GM21825 (cell line): Measurements from ENCODE around the gene ARID3B.
"Not testable (repeated sequence)": the region's sequence is repeated elsewhere in the genome, so short reads cannot be mapped to it uniquely, and the experiment has no call there.

ENCODE experiments used
- ATAC-seq: cut with Tn5 transposase; IDR thresholded peaks from one replicate; pipeline ENCODE4 v1.9.1; 2021; ENCODE audit warnings: mild to moderate bottlenecking, moderate library complexity; ENCODE audit not compliant: unreplicated experiment

The ARID3B gene

DNA sequence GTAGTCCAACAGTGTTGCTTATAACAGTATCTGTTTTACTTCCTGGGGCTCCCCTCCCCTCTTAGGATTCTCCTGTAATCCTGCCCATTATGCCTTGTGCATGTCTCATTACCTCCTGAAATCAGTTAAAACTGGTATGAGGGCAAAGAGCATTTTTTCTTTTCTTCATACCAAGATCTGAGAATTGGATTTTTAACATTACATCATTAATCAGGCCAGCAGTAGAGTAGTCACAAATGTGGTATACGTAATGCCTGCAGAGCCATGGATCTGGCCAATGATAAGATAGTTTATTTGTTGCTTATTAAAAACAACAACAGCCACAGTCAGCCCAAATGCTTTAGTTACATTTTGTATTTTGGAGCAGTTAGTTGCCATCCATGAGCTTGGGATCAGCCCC lies 23.2 kb downstream of the ARID3B start:
- ATAC-seq = no peak

GRCh38 chr15:74565381-74566085 lies 24.5 kb downstream of the ARID3B start:
- ATAC-seq = no peak

DNA sequence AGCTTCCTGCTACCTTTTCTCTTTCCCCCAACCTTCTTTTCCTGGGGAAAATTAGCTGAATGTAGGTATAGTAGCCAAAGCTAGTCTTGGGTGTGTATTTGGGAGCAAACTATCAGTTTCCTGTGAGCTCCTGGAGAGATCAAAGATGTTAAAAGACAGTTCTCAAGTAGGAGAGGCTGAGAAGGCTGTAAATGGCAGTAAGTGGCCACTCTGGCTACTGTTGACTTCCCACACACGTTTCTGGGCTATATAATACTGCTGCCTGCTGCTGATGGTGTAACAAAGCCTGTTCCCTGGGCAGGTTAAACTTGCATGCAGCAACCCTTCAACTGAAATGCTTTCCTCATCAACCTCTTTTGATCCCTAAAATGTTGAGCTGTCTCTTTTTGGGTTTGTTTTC lies 27.6 kb downstream of the ARID3B start:
- no peak for ATAC-seq

DNA sequence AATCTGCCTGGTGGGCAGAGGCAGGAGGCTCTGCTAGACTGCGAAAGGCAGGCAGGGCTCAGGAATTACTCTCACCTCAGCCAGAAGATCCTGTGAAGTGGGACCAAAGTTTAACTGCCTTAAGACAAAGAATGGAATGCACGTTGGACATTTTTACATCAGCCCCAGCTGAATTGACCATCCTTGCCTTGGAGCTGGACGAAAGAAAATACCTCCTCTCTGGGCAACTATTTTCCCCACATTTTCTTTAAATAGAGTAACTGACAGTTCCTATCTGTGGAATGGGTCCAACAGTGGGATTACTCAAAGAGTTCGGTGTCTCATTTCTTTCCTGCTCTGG lies 28.7 kb downstream of the ARID3B start:
- no peak for ATAC-seq

- no peak for ATAC-seq
These were observed 30.2 kb downstream of the ARID3B start for GRCh38 chr15:74571191-74571590.

GRCh38 chr15:74573987-74574386 lies 33.0 kb downstream of the ARID3B start:
- ATAC-seq = no peak

DNA sequence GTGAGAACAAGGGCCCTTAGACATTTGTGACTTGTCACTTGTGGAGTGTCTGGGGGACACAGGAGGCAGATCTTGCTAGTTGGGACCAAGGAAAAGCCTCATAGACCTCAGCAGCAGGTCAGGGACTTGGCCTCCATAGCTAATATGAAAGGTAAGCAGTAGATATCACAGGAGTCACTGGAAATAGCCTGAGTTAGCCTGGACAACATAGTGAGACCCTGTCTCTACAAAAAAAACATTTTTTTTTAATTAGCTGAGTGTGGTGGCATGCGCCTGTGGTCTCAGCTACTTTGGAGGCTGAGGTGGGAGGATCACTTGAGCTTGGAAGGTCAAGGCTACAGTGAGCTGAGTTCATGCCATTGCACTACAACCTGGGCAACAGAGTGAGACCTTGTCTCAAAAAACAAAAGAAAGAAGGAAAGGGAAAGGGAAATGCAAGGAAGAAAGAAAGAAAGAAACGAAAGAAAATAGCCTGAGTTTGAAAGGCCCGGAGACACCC lies 37.5 kb downstream of the ARID3B start:
- no peak for ATAC-seq

- no peak for ATAC-seq
These were observed 38.0 kb downstream of the ARID3B start for GRCh38 chr15:74579001-74579400.

GRCh38 chr15:74580538-74581350 lies 39.7 kb downstream of the ARID3B start:
- no peak for ATAC-seq

GRCh38 chr15:74584204-74584603 lies 43.2 kb downstream of the ARID3B start:
- ATAC-seq = no peak

GRCh38 chr15:74584779-74585178 lies 43.8 kb downstream of the ARID3B start:
- no peak for ATAC-seq

GRCh38 chr15:74585191-74585590 lies 44.2 kb downstream of the ARID3B start:
- ATAC-seq = no peak

- no peak for ATAC-seq
These were observed 44.8 kb downstream of the ARID3B start for GRCh38 chr15:74585857-74586256.

- ATAC-seq = no peak
These were observed 48.8 kb downstream of the ARID3B start for GRCh38 chr15:74589826-74590225.

- no peak for ATAC-seq
These were observed 51.2 kb downstream of the ARID3B start for GRCh38 chr15:74592222-74592621.

DNA sequence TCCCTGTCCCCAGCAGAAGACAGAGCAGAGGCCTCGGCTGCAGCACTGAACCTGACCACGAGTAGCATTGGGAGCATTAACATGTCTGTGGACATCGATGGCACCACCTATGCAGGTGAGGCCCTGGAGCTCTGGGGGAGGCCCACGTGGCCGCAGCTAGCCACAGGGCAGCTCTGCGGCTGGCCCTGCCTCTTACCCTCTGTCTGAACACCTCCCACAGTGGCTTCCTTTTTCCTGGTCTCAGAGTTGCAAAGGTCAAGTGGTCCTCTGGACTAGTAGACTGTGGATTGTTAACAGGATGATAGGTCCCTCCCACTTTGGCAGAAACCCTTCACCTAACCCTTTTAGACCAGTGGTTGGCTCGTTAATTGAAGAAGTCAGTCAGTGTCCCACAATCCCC lies 52.1 kb downstream of the ARID3B start:
- ATAC-seq = no peak

DNA sequence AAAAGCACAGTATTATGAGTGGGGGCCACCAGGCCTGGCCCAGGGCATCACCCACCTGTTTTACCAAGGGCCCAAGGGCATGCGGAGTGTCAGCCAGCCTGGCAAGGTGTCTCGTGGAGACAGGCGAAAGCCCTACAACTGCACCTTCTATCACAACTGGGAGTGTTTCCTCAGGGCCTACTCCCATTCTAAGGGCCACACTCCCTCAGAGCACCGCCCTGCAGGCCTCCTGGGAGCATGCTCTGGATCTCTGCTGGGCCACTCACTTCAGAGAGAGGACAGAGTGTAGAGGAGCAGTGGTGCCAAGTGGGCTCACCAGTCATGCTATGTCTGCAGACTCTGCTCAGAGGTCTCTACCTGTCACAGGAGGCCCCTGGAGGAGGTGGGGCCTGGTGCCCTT lies 53.4 kb downstream of the ARID3B start:
- no peak for ATAC-seq

- ATAC-seq = no peak
These were observed 54.3 kb downstream of the ARID3B start for GRCh38 chr15:74595271-74595670.

GRCh38 chr15:74596736-74597135 lies 55.7 kb downstream of the ARID3B start:
- not testable (repeated sequence) for ATAC-seq

DNA sequence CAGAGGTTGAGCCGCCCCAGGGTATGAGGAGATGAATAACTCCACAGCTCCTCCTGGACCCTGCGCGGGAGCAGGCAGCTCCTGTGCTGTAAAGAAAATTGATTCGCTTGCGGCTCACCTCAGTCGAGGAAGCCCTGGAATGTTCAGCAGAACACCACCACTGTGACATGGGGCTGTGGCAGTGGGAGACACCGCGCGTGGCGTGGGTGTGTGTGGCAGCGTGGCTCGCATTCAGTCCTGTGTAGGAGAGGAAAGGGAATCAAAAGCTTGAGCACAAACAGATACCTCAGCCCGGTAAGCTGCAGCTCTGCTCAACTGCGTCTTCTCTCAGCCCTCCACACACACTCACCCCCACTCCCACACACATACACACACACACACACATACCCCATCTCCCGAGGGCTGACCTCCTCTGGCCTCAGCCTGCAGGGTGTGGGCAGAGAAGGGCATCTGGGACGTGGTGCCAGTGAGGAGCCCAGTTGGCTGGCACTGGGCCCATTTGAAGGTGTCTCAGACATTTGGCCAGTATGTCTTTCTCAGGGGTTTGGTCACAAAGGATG lies 56.2 kb downstream of the ARID3B start:
- ATAC-seq = not testable (repeated sequence)

GRCh38 chr15:74598126-74598842 lies 57.3 kb downstream of the ARID3B start:
- peak; percentile 79 for ATAC-seq
